ENCODE data around the gene EIPR1. TPM values are rescaled to one million over a fixed set of nuclear protein-coding genes. Genes with fewer than 3 reads are reported as not detected.

Gene EIPR1
- total and polyA plus RNA-seq, 2 of the 4 experiments (the other 2 are of a cell fraction) = 46.5 to 67.4 TPM

- TF ChIP-seq RFX5 (IDR thresholded peaks at IDR 0.05; ENCODE audit: low read depth, low read length) = no peak
These were observed 53.0 kb downstream of the EIPR1 start (continued) for GRCh38 chr2:3324404-3325281.

- no peak overlapping the region for H3K56ac ChIP-seq (ENCODE audit: extremely low read depth, insufficient read depth, low read length)
- no peak overlapping the region for H3K14ac ChIP-seq (replicated peaks; ENCODE audit: low read depth, low read length)
- no peak overlapping the region for H2BK5ac ChIP-seq (ENCODE audit: low read depth, low read length, poor library complexity, severe bottlenecking)
- ATAC-seq (ENCODE audit: low read depth) = no peak
- peaks cover 8% of the 10 kb centered on the region; the same call in 1 of the 2 replicates for H3K36me3 ChIP-seq (ENCODE audit: control insufficient read depth, insufficient read depth, low read length)
- no peaks in the 10 kb centered on the region for H3K4me1 ChIP-seq (ENCODE audit: control insufficient read depth, insufficient read depth, low read length)
- no peak for DNase-seq
- no peak overlapping the region for H2AK9ac ChIP-seq (replicated peaks; ENCODE audit: low read depth, low read length, poor library complexity)
- intact Hi-C loops (cut with micrococcal nuclease) (no loop called here), in situ Hi-C loops (cut with MboI; ENCODE audit: low sequenced_read_pairs) (no loop called here), dilution Hi-C loops (cut with HindIII; ENCODE audit: low sequenced_read_pairs, unreplicated experiment) (no loop called here)
- no peak overlapping the region for H3K4ac ChIP-seq (ENCODE audit: low read depth, low read length)
- no peak overlapping the region for H2BK120ac ChIP-seq (ENCODE audit: low read depth, low read length)
- H4K8ac ChIP-seq (ENCODE audit: low read depth in 2 of 2, low read length in 2 of 2) = no peak overlapping the region
- H4K20me1 ChIP-seq (ENCODE audit: insufficient read depth, low read length) = 0 out of 2 replicates have a peak, but pooled peaks cover 3% of the 10 kb centered on the region
- no peak for TF ChIP-seq POLR2A (IDR thresholded peaks at IDR 0.05; ENCODE audit: low read depth, low read length)
- TF ChIP-seq SMC3 (IDR thresholded peaks at IDR 0.05; ENCODE audit: low read depth, low read length) = no peak
- TF ChIP-seq CHD1 (IDR thresholded peaks at IDR 0.05; ENCODE audit: low read depth, low read length) = no peak
- ChIA-PET CTCF (no interaction called here), POLR2A (ENCODE audit: unreplicated experiment) (no interaction called here)
- no peak overlapping the region for H3K27ac ChIP-seq (ENCODE audit: insufficient read depth, low read length)
- H2BK20ac ChIP-seq (ENCODE audit: low read depth, low read length) = no peak overlapping the region
- H3K9me3 ChIP-seq (ENCODE audit: control insufficient read depth, insufficient read depth, low read length) = no peaks in the 10 kb centered on the region
- no peak overlapping the region for H4K91ac ChIP-seq (ENCODE audit: insufficient read depth, low read depth, low read length)
- no peak overlapping the region for H2AFZ ChIP-seq (replicated peaks; ENCODE audit: low read length, poor library complexity)
- H3K27me3 ChIP-seq (ENCODE audit: control insufficient read depth, insufficient read depth, low read length) = no peaks in the 10 kb centered on the region
- WGBS, 2 experiments (ENCODE audit: extremely low coverage in 2 of 2, insufficient read length in 1 of 2) = 86% methylated on average over 6 of the region's 11 CpGs; no CpG with 5 or more reads in 1 of the 2 experiments
- H3K4me2 ChIP-seq (ENCODE audit: low read depth, low read length) = no peak overlapping the region
- BruUV-seq (replicated peaks) = no TSS peak
- no peak overlapping the region for H3K18ac ChIP-seq (ENCODE audit: low read depth, low read length)
- no peak overlapping the region for H3K9ac ChIP-seq (ENCODE audit: low read depth, low read length)
- no peak overlapping the region for H3K4me3 ChIP-seq (ENCODE audit: insufficient read depth, low read depth, low read length)
- peaks cover 6 to 15% of the 10 kb centered on the region in 2 experiments; a peak in 2 of 4 replicates for H3K79me1 ChIP-seq (ENCODE audit: low read depth in 1 of 2, low read length in 2 of 2)
- H2AK5ac ChIP-seq (ENCODE audit: low read depth, low read length) = no peak overlapping the region
- no peak overlapping the region for H3K23ac ChIP-seq (ENCODE audit: low read depth, low read length)
- H4K5ac ChIP-seq (ENCODE audit: low read depth, low read length) = no peak overlapping the region
- no peak overlapping the region for H2BK15ac ChIP-seq (ENCODE audit: low read depth, low read length)
- 0 out of 2 replicates have a peak, but pooled peaks cover 2% of the 10 kb centered on the region for H3K9me1 ChIP-seq (ENCODE audit: insufficient read depth, low read length)
These were observed 53.6 kb downstream of the EIPR1 start for GRCh38 chr2:3324036-3324386.

Data from IMR-90 (cell line).